Dendritic cell treated with granulocyte-macrophage colony-stimulating factor and Interleukin-4, amounts not matched to agents 40 ng/mL and 50 ng/mL, for 4 days (primary cell): ENCODE results near the gene ANO6.
A peak's percentile ranks its signal among the peaks of the same experiment; 100 is the strongest.

Source experiments
- H3K27ac Mint-ChIP-seq: one replicate; pipeline ENCODE4 v1.8.0; 2022; ENCODE audit warnings: mild to moderate bottlenecking, mixed read lengths
- H3K27me3 Mint-ChIP-seq: one replicate; pipeline ENCODE4 v1.8.0; 2022; ENCODE audit warnings: mild to moderate bottlenecking, mixed read lengths
- H3K36me3 Mint-ChIP-seq: one replicate; pipeline ENCODE4 v1.8.0; 2022; ENCODE audit warnings: low read depth, mixed read lengths
- H3K4me1 Mint-ChIP-seq: one replicate; pipeline ENCODE4 v1.8.0; 2022; ENCODE audit warnings: low read depth, mixed read lengths
- H3K4me3 Mint-ChIP-seq: one replicate; pipeline ENCODE4 v1.8.0; 2022; ENCODE audit warnings: mild to moderate bottlenecking, moderate library complexity, mixed read lengths
- H3K9me3 Mint-ChIP-seq: one replicate; pipeline ENCODE4 v1.8.0; 2022; ENCODE audit warnings: mixed read lengths
- intact Hi-C: fragments of 100-400 bp; cut with micrococcal nuclease; formaldehyde crosslinking; loops from one replicate; pipeline ENCODE4 v1.15.0; 2022

The ANO6 gene

GRCh38 chr12:45217846-45218245 is 2.0 kb downstream of the ANO6 start:
- H3K4me3 Mint-ChIP-seq, result peak overlapping the region; percentile 100
- H3K36me3 Mint-ChIP-seq, result peaks cover 24% of the 10 kb centered on the region
- H3K27me3 Mint-ChIP-seq, result no peaks in the 10 kb centered on the region
- H3K9me3 Mint-ChIP-seq, result no peaks in the 10 kb centered on the region
- peaks cover 62% of the 10 kb centered on the region for H3K4me1 Mint-ChIP-seq
- no peak overlapping the region for H3K27ac Mint-ChIP-seq
- intact Hi-C loops, result loop anchor here (2.0 to 10.0 kb wide), 3 partner anchors 36 to 507 kb away; partner anchors contain the start of gene ARID2

- intact Hi-C loops, result loop anchor here (5.0 to 10.0 kb wide), 2 partner anchors 37 to 505 kb away; partner anchors contain the start of gene ARID2
- no peak overlapping the region for H3K4me3 Mint-ChIP-seq
Observed at GRCh38 chr12:45219621-45220020, 3.7 kb downstream of the ANO6 start.

DNA sequence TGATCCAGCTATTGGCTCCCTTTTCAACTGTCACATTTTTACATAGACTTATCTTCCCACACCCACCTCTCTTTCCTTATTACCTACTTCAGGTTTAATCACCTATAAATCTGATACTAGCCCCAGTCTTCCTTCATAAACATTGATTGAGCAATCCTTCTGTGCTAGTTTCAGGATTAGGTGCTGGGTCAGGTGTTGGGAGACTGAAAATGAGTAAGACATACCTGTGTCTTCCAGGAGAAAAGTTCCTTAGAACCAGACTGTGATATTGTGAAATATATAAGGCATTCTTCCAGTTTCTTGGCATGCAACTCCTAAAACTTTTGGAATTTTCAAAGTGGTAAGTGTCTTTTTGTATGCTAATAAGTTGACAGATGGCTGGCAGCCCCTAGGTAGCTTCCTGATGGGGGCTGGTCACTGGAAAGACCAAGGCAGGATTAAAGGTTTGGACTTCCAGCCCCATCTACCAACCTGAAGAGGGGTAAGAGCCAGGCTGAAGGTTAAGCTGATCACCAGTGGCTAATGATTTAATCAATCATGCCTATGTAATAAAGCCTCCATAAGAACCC is 4.6 kb downstream of the ANO6 start:
- Mint-ChIP-seq H3K27me3 (no peaks in the 10 kb centered on the region), H3K27ac (no peak overlapping the region), H3K4me1 (peaks cover 60% of the 10 kb centered on the region), H3K9me3 (no peaks in the 10 kb centered on the region), H3K4me3 (no peak overlapping the region), H3K36me3 (peaks cover 18% of the 10 kb centered on the region)
- intact Hi-C loops, result no loop called here

More at GRCh38 chr12:45219621-45220020, 3.7 kb downstream of the ANO6 start:
- H3K9me3 Mint-ChIP-seq, result no peaks in the 10 kb centered on the region
- H3K36me3 Mint-ChIP-seq, result peaks cover 24% of the 10 kb centered on the region
- peaks cover 61% of the 10 kb centered on the region for H3K4me1 Mint-ChIP-seq
- H3K27me3 Mint-ChIP-seq, result no peaks in the 10 kb centered on the region
- no peak overlapping the region for H3K27ac Mint-ChIP-seq

DNA sequence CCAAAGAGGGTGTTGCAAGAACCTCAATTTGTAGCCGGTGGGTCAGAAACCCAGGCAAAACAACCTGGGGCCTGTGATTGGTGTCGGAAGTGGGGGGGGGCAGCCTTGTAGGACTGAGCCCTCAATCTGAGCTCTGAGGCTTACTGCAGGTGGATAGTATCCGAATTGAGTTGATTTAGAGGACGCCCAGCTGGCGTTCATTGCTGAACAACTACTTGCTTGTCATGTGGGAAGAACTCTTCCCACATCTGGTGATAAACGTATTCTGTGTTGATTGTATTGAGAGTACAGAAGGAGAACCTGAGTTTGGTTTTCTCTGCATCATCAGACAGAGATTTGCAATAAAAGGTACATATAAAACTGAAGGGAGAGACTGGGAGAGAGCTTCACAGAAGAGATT is 5.1 kb downstream of the ANO6 start:
- Mint-ChIP-seq H3K36me3 (peaks cover 13% of the 10 kb centered on the region), H3K9me3 (no peaks in the 10 kb centered on the region), H3K27me3 (no peaks in the 10 kb centered on the region), H3K27ac (no peak overlapping the region), H3K4me1 (peaks cover 57% of the 10 kb centered on the region), H3K4me3 (no peak overlapping the region)
- intact Hi-C loops, result no loop called here

- intact Hi-C loops, result no loop called here
- Mint-ChIP-seq H3K4me3 (no peak overlapping the region), H3K27me3 (no peaks in the 10 kb centered on the region), H3K36me3 (peaks cover 9% of the 10 kb centered on the region), H3K9me3 (no peaks in the 10 kb centered on the region), H3K4me1 (peaks cover 47% of the 10 kb centered on the region), H3K27ac (no peak overlapping the region)
Observed at GRCh38 chr12:45223868-45224267, 8.0 kb downstream of the ANO6 start.

DNA sequence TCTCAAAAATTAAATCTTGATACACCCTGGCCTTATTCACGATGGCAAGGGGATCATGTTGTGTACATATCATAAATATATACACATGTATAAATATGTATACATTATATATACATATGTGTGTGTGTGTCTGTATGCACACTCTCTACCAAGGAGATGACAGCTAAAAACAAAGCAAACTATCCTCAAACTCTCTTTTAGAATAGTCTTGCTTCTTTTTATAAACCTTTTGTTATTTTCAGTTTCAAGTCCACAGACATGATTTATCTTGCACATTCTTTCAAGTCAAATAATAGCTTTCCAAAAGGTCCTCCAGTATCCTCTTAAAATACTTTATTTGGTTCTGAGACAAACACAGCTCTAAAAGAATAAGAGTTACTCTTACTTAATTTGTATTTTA is 8.4 kb downstream of the ANO6 start:
- Mint-ChIP-seq H3K4me1 (peaks cover 44% of the 10 kb centered on the region), H3K4me3 (no peak overlapping the region), H3K27ac (no peak overlapping the region), H3K36me3 (peaks cover 11% of the 10 kb centered on the region), H3K27me3 (no peaks in the 10 kb centered on the region), H3K9me3 (no peaks in the 10 kb centered on the region)
- intact Hi-C loops, result no loop called here

DNA sequence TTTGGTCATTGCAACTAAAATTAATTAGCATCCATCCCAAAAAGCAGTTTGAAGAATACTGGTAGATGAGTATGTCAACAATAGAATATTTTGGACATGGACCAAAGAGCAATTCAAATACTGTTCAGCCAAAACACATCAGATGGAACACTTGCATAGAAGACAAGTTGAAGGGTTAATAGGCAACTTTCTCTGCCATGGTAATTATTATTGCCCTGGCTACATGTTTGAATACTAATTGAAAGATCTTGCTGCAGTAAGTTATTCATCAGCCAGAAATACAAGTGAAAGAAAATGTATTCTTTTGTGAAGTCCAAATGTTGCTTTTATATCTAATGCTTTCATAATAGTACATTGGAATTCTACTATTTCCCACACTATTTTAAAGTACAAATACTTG is 10.1 kb downstream of the ANO6 start:
- Mint-ChIP-seq H3K36me3 (peaks cover 18% of the 10 kb centered on the region), H3K9me3 (no peaks in the 10 kb centered on the region), H3K4me3 (no peak overlapping the region), H3K27ac (no peak overlapping the region), H3K27me3 (no peaks in the 10 kb centered on the region), H3K4me1 (peaks cover 29% of the 10 kb centered on the region)
- intact Hi-C loops, result no loop called here

DNA sequence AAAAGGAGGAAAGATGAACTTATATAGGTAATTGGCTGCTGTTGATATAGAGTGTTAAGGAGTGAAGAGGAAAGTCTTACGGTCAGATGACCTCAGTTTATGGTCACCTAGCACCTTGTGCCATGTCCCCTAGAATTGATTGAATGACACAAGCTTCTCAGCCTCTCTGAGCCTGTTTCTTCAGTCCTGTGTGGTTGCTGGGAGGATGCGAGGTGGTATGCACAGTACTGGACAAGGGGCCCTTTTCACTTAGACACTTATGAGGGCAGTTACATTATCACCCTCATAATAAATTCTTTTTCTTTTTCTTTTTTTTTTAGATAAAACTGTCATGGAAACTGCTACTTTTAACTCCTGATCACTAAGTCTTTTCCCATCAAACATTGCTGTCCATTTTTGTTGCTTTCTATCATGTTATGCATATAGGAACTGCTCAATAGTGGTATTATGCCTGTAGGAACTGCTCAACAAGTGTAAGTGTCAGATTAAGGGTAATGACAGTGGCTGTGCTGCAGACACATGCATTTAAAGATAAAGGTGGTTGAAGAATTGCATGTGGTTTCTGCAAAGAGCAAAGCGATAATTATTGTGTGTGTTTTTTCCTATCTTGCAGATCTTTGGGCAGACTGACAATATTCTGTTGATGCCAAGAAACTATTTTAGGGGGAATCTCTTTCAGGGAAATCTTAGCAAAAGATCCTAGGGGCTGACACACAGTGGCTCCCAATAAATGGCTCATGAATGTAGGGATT is 11.6 kb downstream of the ANO6 start:
- Mint-ChIP-seq H3K27ac (no peak overlapping the region), H3K27me3 (no peaks in the 10 kb centered on the region), H3K4me1 (peaks cover 18% of the 10 kb centered on the region), H3K9me3 (no peaks in the 10 kb centered on the region), H3K36me3 (peaks cover 18% of the 10 kb centered on the region), H3K4me3 (no peak overlapping the region)
- intact Hi-C loops, result no loop called here

GRCh38 chr12:45231515-45232145 is 15.7 kb downstream of the ANO6 start:
- no peaks in the 10 kb centered on the region for H3K9me3 Mint-ChIP-seq
- peaks cover 18% of the 10 kb centered on the region for H3K36me3 Mint-ChIP-seq
- intact Hi-C loops, result no loop called here
- H3K4me3 Mint-ChIP-seq, result no peak overlapping the region
- H3K27ac Mint-ChIP-seq, result no peak overlapping the region
- no peaks in the 10 kb centered on the region for H3K27me3 Mint-ChIP-seq
- peaks cover 41% of the 10 kb centered on the region for H3K4me1 Mint-ChIP-seq

DNA sequence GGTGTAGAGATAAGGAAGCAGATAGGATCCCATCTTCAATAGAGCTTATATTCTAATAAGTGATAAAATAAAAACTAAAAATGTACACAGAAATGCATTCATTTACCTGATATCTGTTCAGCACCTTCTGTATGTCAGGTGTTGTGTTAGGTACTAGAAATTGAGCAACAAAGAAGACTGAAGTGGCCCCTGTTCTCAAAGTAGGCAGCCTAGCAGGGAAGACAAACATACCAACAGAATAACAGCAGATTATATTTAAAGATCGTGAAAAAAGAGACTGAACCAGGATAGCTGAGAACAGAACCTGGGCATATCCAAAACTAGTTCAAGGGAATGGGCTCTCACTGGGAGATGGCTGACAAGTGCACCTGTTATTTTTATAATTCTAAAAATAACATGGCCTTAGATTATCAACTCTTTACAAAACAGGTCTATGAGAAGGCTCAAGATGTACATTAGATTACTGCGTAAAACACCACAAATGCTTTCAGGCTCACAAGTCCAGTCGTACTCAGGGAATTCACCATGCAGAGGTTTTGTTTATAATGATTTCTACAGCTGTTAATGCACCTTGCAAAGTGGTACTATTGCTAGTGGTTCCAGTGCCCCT is 16.4 kb downstream of the ANO6 start:
- H3K27ac Mint-ChIP-seq, result no peak overlapping the region

GRCh38 chr12:45232756-45233372 is 17.0 kb downstream of the ANO6 start:
- H3K9me3 Mint-ChIP-seq, result no peaks in the 10 kb centered on the region
- no peaks in the 10 kb centered on the region for H3K27me3 Mint-ChIP-seq
- intact Hi-C loops, result no loop called here
- no peak overlapping the region for H3K27ac Mint-ChIP-seq
- peaks cover 18% of the 10 kb centered on the region for H3K36me3 Mint-ChIP-seq
- no peak overlapping the region for H3K4me3 Mint-ChIP-seq
- H3K4me1 Mint-ChIP-seq, result peaks cover 39% of the 10 kb centered on the region

More for the DNA sequence above, 16.4 kb downstream of the ANO6 start:
- peaks cover 18% of the 10 kb centered on the region for H3K36me3 Mint-ChIP-seq
- H3K9me3 Mint-ChIP-seq, result no peaks in the 10 kb centered on the region
- peaks cover 41% of the 10 kb centered on the region for H3K4me1 Mint-ChIP-seq
- intact Hi-C loops, result no loop called here
- no peak overlapping the region for H3K4me3 Mint-ChIP-seq
- H3K27me3 Mint-ChIP-seq, result no peaks in the 10 kb centered on the region

GRCh38 chr12:45234139-45234865 is 18.4 kb downstream of the ANO6 start:
- peaks cover 7% of the 10 kb centered on the region for H3K36me3 Mint-ChIP-seq
- no peaks in the 10 kb centered on the region for H3K9me3 Mint-ChIP-seq
- no peak overlapping the region for H3K4me3 Mint-ChIP-seq
- no peaks in the 10 kb centered on the region for H3K27me3 Mint-ChIP-seq
- intact Hi-C loops, result no loop called here
- H3K4me1 Mint-ChIP-seq, result peaks cover 50% of the 10 kb centered on the region
- peak overlapping the region; percentile 86 for H3K27ac Mint-ChIP-seq
